ENCODE data around the gene NXF1.
"Not testable (repeated sequence)": the region's sequence is repeated elsewhere in the genome, so short reads cannot be mapped to it uniquely, and the experiment has no call there.

NXF1 gene

GRCh38 chr11:62832336-62833234, 27.3 kb upstream of the NXF1 start, which contains the start of gene TEX54:
TEX54 (minus strand) TSS chr11:62832841.
- DNase-seq = peak; percentile 6 to 45

GRCh38 chr11:62831520-62832335, 26.5 kb upstream of the NXF1 start, which contains the start of gene STX5:
STX5 (minus strand) TSS chr11:62832051; CDS start chr11:62831243, 808 bp downstream.
- peak; percentile 99 for DNase-seq

GRCh38 chr11:62830904-62831519, 25.8 kb upstream of the NXF1 start:
- DNase-seq = no peak

- not testable (repeated sequence) for DNase-seq
Measured at GRCh38 chr11:62828130-62828529, 22.9 kb upstream of the NXF1 start.

GRCh38 chr11:62823677-62824076, 18.4 kb upstream of the NXF1 start:
- no peak for DNase-seq

- peak; percentile 29 to 51 for DNase-seq
Measured at GRCh38 chr11:62817129-62817528, 11.9 kb upstream of the NXF1 start.

GRCh38 chr11:62816557-62816956, 11.3 kb upstream of the NXF1 start:
- peak; percentile 56 to 91 for DNase-seq

- no peak for DNase-seq
Measured at GRCh38 chr11:62811659-62812058, 6.4 kb upstream of the NXF1 start.

GRCh38 chr11:62810748-62811147, 5.5 kb upstream of the NXF1 start:
- DNase-seq = no peak

GRCh38 chr11:62806611-62807121, 1.4 kb upstream of the NXF1 start:
- peak; percentile 92 to 93 for DNase-seq

- DNase-seq = no peak
Measured at GRCh38 chr11:62805961-62806441, 761 bp upstream of the NXF1 start.

- peak; percentile 44 to 55 for DNase-seq
Measured at GRCh38 chr11:62804310-62805075, 747 bp downstream of the NXF1 start.

- DNase-seq = no peak
Measured at GRCh38 chr11:62801071-62801470, 4.2 kb downstream of the NXF1 start.

- no peak for DNase-seq
Measured at GRCh38 chr11:62799486-62799885, 5.8 kb downstream of the NXF1 start.

- no peak for DNase-seq
Measured at GRCh38 chr11:62796281-62796680, 9.0 kb downstream of the NXF1 start.

GRCh38 chr11:62794201-62794775, 11.0 kb downstream of the NXF1 start:
- no peak for DNase-seq

GRCh38 chr11:62792202-62792575, 13.1 kb downstream of the NXF1 start:
- DNase-seq = no peak

- peak; percentile 77 to 86 for DNase-seq
Measured at GRCh38 chr11:62791501-62792201, 13.6 kb downstream of the NXF1 start, which contains the start of gene TMEM223. TMEM223 (minus strand) TSS chr11:62792006; CDS start chr11:62791994, 12 bp downstream.

GRCh38 chr11:62789576-62789975, 15.7 kb downstream of the NXF1 start:
- no peak for DNase-seq

- no peak for DNase-seq
Measured at GRCh38 chr11:62788991-62789390, 16.2 kb downstream of the NXF1 start.
